IMR-90 (cell line): ENCODE measurements around the gene SCFD2. TPM values are rescaled to one million over a fixed set of nuclear protein-coding genes. Genes with fewer than 3 reads are reported as not detected.

ENCODE experiments used
- ATAC-seq: fragments of 200-7000 bp; cut with Tn5 transposase; 2 replicates; pipeline ENCODE4 v1.9.1; 2020; ENCODE audit warnings: low read depth, mild to moderate bottlenecking, moderate library complexity
- BruUV-seq: library from RNA; stranded (reverse); fragments of 400-500 nt; replicated peaks from 2 replicates; lab custom pipeline; 2021; lab: Mats Ljungman, UMichigan
- CTCF ChIA-PET: fragments of 300-600 bp; formaldehyde crosslinking; extraction: SDS; loops from one replicate; lab custom pipeline; 2021; ENCODE audit warnings: antibody characterized with exemption; lab: Yijun Ruan, JAX
- POLR2A ChIA-PET: fragments of 300-600 bp; sonication (Branson Sonifier 250); formaldehyde crosslinking; loops from one replicate; lab custom pipeline; 2022; ENCODE audit warnings: antibody characterized with exemption; ENCODE audit not compliant: unreplicated experiment; lab: Charles Lee
- DNase-seq: peaks from one replicate; pipeline ENCODE4 v3.0.0; 2013
- H2AFZ ChIP-seq: replicated peaks from 2 replicates; pipeline ENCODE3; 2013; ENCODE audit warnings: low read length, mild to moderate bottlenecking; ENCODE audit not compliant: poor library complexity
- H2AK5ac ChIP-seq: 2 replicates; pipeline ENCODE4 v1.6.1; 2013; ENCODE audit warnings: low read depth, low read length, inconsistent platforms
- H2AK9ac ChIP-seq: replicated peaks from 2 replicates; pipeline ENCODE3; 2013; ENCODE audit warnings: mild to moderate bottlenecking, low read depth, low read length, moderate library complexity; ENCODE audit not compliant: poor library complexity
- H2BK120ac ChIP-seq: 2 replicates; pipeline ENCODE4 v1.6.1; 2013; ENCODE audit warnings: low read depth, low read length, inconsistent platforms
- H2BK15ac ChIP-seq: 3 replicates; pipeline ENCODE4 v1.6.1; 2013; ENCODE audit warnings: low read depth, low read length, inconsistent platforms
- H2BK20ac ChIP-seq: 2 replicates; pipeline ENCODE4 v1.6.1; 2013; ENCODE audit warnings: low read depth, mild to moderate bottlenecking, inconsistent platforms, low read length, moderate library complexity
- H2BK5ac ChIP-seq: 2 replicates; pipeline ENCODE4 v1.6.1; 2013; ENCODE audit warnings: mild to moderate bottlenecking, low read depth, low read length, inconsistent platforms; ENCODE audit not compliant: poor library complexity, severe bottlenecking
- H3K14ac ChIP-seq: replicated peaks from 2 replicates; pipeline ENCODE4 v1.6.1; 2013; ENCODE audit warnings: low read depth, low read length, inconsistent platforms
- H3K18ac ChIP-seq: 2 replicates; pipeline ENCODE4 v1.6.1; 2013; ENCODE audit warnings: low read depth, low read length, control low read depth
- H3K23ac ChIP-seq: 2 replicates; pipeline ENCODE4 v1.6.1; 2013; ENCODE audit warnings: low read depth, low read length, inconsistent platforms
- H3K27ac ChIP-seq: 2 replicates; pipeline ENCODE4 v1.5.1; 2013; ENCODE audit warnings: mild to moderate bottlenecking, control low read depth, low read length; ENCODE audit not compliant: insufficient read depth
- H3K27me3 ChIP-seq: 2 replicates; pipeline ENCODE4 v1.6.1; 2013; ENCODE audit warnings: low read length; ENCODE audit not compliant: control insufficient read depth, insufficient read depth
- H3K36me3 ChIP-seq: 2 replicates; pipeline ENCODE4 v1.6.1; 2013; ENCODE audit warnings: low read length, mixed read lengths; ENCODE audit not compliant: control insufficient read depth, insufficient read depth
- H3K4ac ChIP-seq: 2 replicates; pipeline ENCODE4 v1.6.1; 2013; ENCODE audit warnings: low read depth, low read length, inconsistent platforms
- H3K4me1 ChIP-seq: 2 replicates; pipeline ENCODE4 v1.6.1; 2013; ENCODE audit warnings: low read length, mixed read lengths; ENCODE audit not compliant: control insufficient read depth, insufficient read depth
- H3K4me2 ChIP-seq: 2 replicates; pipeline ENCODE4 v1.6.1; 2013; ENCODE audit warnings: low read depth, mild to moderate bottlenecking, control low read depth, low read length, moderate library complexity
- H3K4me3 ChIP-seq: 2 replicates; pipeline ENCODE4 v1.5.1; 2013; ENCODE audit warnings: low read depth, mild to moderate bottlenecking, control low read depth, low read length, moderate library complexity; ENCODE audit not compliant: insufficient read depth
- H3K56ac ChIP-seq: 2 replicates; pipeline ENCODE4 v1.6.1; 2013; ENCODE audit warnings: low read length, inconsistent platforms; ENCODE audit not compliant: insufficient read depth; ENCODE audit errors: extremely low read depth
- H3K79me1 ChIP-seq, 2 experiments: 2 replicates each; pipeline ENCODE4 v1.6.1; 2013; ENCODE audit warnings: low read length in 2 of 2, inconsistent platforms in 1 of 2, low read depth in 1 of 2
- H3K9ac ChIP-seq: 2 replicates; pipeline ENCODE4 v1.6.1; 2013; ENCODE audit warnings: low read depth, low read length, control low read depth
- H3K9me1 ChIP-seq: 2 replicates; pipeline ENCODE4 v1.6.1; 2013; ENCODE audit warnings: low read length, inconsistent platforms; ENCODE audit not compliant: insufficient read depth
- H3K9me3 ChIP-seq: 2 replicates; pipeline ENCODE4 v1.6.1; 2013; ENCODE audit warnings: low read length; ENCODE audit not compliant: control insufficient read depth, insufficient read depth
- H4K20me1 ChIP-seq: 2 replicates; pipeline ENCODE4 v1.6.1; 2013; ENCODE audit warnings: low read length, inconsistent platforms; ENCODE audit not compliant: insufficient read depth
- H4K5ac ChIP-seq: 2 replicates; pipeline ENCODE4 v1.6.1; 2013; ENCODE audit warnings: mild to moderate bottlenecking, low read depth, low read length, control low read depth
- H4K8ac ChIP-seq, 2 experiments: 2 replicates each; pipeline ENCODE4 v1.6.1; 2013; ENCODE audit warnings: low read depth in 2 of 2, low read length in 2 of 2, control low read depth in 1 of 2, inconsistent platforms in 1 of 2
- H4K91ac ChIP-seq: 2 replicates; pipeline ENCODE4 v1.6.1; 2013; ENCODE audit warnings: low read depth, low read length, inconsistent platforms; ENCODE audit not compliant: insufficient read depth
- BHLHE40 ChIP-seq: fragments of 150-350 bp; IDR thresholded peaks from 2 replicates; pipeline ENCODE4 v1.6.1; 2016; ENCODE audit warnings: mild to moderate bottlenecking, low read depth, low read length
- CEBPB ChIP-seq: IDR thresholded peaks from 2 replicates; pipeline ENCODE4 v1.6.1; 2012; ENCODE audit warnings: low read depth, low read length, improper control_type of control experiment
- CHD1 ChIP-seq: IDR thresholded peaks from 2 replicates; pipeline ENCODE4 v1.6.1; 2012; ENCODE audit warnings: low read depth, low read length, improper control_type of control experiment
- ELK1 ChIP-seq: fragments of 150-350 bp; IDR thresholded peaks from 2 replicates; pipeline ENCODE4 v1.6.1; 2016; ENCODE audit warnings: low read depth, mild to moderate bottlenecking, low read length, moderate library complexity, borderline replicate concordance
- MXI1 ChIP-seq: IDR thresholded peaks from 2 replicates; pipeline ENCODE4 v1.6.1; 2012; ENCODE audit warnings: low read depth, mild to moderate bottlenecking, low read length, moderate library complexity, borderline replicate concordance
- NFE2L2 ChIP-seq: fragments of 150-350 bp; IDR thresholded peaks from 2 replicates; pipeline ENCODE4 v1.6.1; 2016; ENCODE audit warnings: low read depth, mild to moderate bottlenecking, low read length
- POLR2A ChIP-seq: IDR thresholded peaks from 2 replicates; pipeline ENCODE4 v1.6.1; 2012; ENCODE audit warnings: mild to moderate bottlenecking, low read depth, low read length
- RAD21 ChIP-seq: IDR thresholded peaks from 2 replicates; pipeline ENCODE4 v1.6.1; 2012; ENCODE audit warnings: low read length, improper control_type of control experiment
- RCOR1 ChIP-seq: IDR thresholded peaks from 2 replicates; pipeline ENCODE4 v1.6.1; 2012; ENCODE audit warnings: mild to moderate bottlenecking, low read length, improper control_type of control experiment; ENCODE audit not compliant: insufficient replicate concordance
- WGBS, 2 experiments: methylation state at CpG; one replicate each; pipeline versions ENCODE4 v1.1.5 to v1.1.7; 2013; ENCODE audit warnings: missing lambda C conversion rate in 2 of 2; ENCODE audit not compliant: insufficient read length in 1 of 2; ENCODE audit errors: extremely low coverage in 2 of 2; 5-methylcytosine and 5-hydroxymethylcytosine counted together
- dilution Hi-C: fragments of 300-500 bp; cut with HindIII; formaldehyde crosslinking; loops from one replicate; pipeline ENCODE4 v1.14.3; 2018; ENCODE audit warnings: low sequenced_read_pairs; ENCODE audit not compliant: unreplicated experiment
- in situ Hi-C: fragments of 300-500 bp; cut with MboI; formaldehyde crosslinking; loops from 3 replicates; pipeline ENCODE4 v1.14.3; 2019; ENCODE audit warnings: low sequenced_read_pairs, inconsistent platforms, mixed read lengths
- intact Hi-C: fragments of 100-400 bp; cut with micrococcal nuclease; formaldehyde crosslinking; loops from 2 replicates; pipeline ENCODE4 v1.10.0; 2022
- polyA plus RNA-seq, 3 experiments: library from polyadenylated mRNA; depleted of rRNA; stranded (reverse); fragments of >200 nt; gene quantifications; 2 replicates each; pipeline ENCODE4 v1.2.3, GENCODE V29; 2012; ENCODE audit warnings: low replicate concordance in 1 of 3
- total RNA-seq: library from RNA; depleted of rRNA; stranded (reverse); fragments of >200 nt; gene quantifications from 2 replicates; pipeline ENCODE4 v1.2.3, GENCODE V29; 2012

The SCFD2 gene
- total and polyA plus RNA-seq, 2 of the 4 experiments (the other 2 are of a cell fraction) = 18.9 to 62.4 TPM

DNA sequence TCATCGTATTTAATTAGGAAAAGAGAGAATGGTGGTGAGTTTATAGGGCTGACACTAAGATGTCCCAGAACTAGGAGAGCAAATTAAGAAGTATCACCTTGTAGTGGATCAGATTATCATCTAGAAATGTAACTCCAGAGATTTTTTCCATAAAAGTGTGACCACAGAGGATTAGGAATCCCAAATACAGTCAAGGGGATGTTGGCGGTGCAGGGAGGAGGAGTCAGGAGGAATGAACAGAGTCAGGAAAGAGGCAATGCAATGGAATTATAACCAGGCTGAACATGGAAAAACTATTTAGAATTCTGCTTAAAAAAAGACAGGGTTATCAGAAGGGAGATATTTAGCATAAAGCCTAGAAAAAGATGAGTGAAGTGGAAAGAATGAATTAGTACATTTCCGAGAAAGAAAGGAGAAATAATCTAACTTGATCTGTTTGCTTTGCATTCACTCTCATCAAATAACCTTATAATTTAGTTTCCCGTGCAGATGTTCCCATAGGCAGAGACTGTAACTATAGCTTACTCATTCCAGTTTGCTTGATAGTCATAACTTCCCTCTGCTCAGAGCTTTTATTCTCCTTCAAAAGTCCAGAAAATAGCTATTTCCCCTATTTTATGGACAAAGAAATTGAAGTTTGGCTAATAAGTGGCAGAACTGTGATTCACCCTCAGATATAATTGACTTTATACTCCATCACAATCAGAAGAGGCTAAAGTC lies 56.4 kb downstream of the SCFD2 start:
- BruUV-seq = no TSS peak
- no peaks in the 10 kb centered on the region for H3K27me3 ChIP-seq
- no peak overlapping the region for H3K4ac ChIP-seq
- H2BK15ac ChIP-seq = no peak overlapping the region
- POLR2A ChIA-PET = no interaction called here
- no peak overlapping the region for H3K9ac ChIP-seq
- H4K8ac ChIP-seq = no peak overlapping the region
- no peak overlapping the region for H2AFZ ChIP-seq
- peaks cover 6 to 8% of the 10 kb centered on the region in 2 experiments; a peak in 3 of 4 replicates for H3K79me1 ChIP-seq
- H3K36me3 ChIP-seq = peaks cover 1% of the 10 kb centered on the region; the same call in 1 of the 2 replicates
- H4K5ac ChIP-seq = peak overlapping the region; percentile 12; the same call in 1 of the 2 replicates
- H2AK5ac ChIP-seq = no peak overlapping the region
- H2BK20ac ChIP-seq = no peak overlapping the region
- H3K14ac ChIP-seq = no peak overlapping the region; the same call in 1 of the 2 replicates
- no peak overlapping the region for H2BK120ac ChIP-seq
- DNase-seq (no peak), ATAC-seq (no peak)
- no peak overlapping the region for H3K18ac ChIP-seq
- peaks cover 3% of the 10 kb centered on the region; the same call in 1 of the 2 replicates for H3K9me1 ChIP-seq
- H3K4me1 ChIP-seq = peaks cover 5% of the 10 kb centered on the region; the same call in 1 of the 2 replicates
- H3K4me2 ChIP-seq = no peak overlapping the region
- dilution Hi-C loops = no loop called here
- in situ Hi-C loops = no loop called here
- H3K27ac ChIP-seq = no peak overlapping the region
- no peak overlapping the region for H3K23ac ChIP-seq
- TF ChIP-seq CHD1 (no peak), CEBPB (no peak), RCOR1 (no peak), ELK1 (no peak), RAD21 (no peak), NFE2L2 (no peak), POLR2A (no peak), MXI1 (no peak), BHLHE40 (no peak)
- no peaks in the 10 kb centered on the region for H3K9me3 ChIP-seq
- WGBS, 2 experiments = 80 to 100% methylated on average over 1 of the region's 4 CpGs
- intact Hi-C loops = loop anchor here (5.0 to 10.0 kb wide), 2 partner anchors 102 to 1425 kb away; no protein-coding TSS in a partner anchor
- no peak overlapping the region for H3K4me3 ChIP-seq
- H3K56ac ChIP-seq = no peak overlapping the region
- no peak overlapping the region for H4K91ac ChIP-seq
- no peak overlapping the region for H2BK5ac ChIP-seq
- no peak overlapping the region for H2AK9ac ChIP-seq
- no peaks in the 10 kb centered on the region for H4K20me1 ChIP-seq
- CTCF ChIA-PET = no interaction called here
